Measurements from ENCODE around the gene LCLAT1.

- no peak for TF ChIP-seq EZH2 (IDR thresholded peaks at IDR 0.05)
- TF ChIP-seq POLR2AphosphoS5 (IDR thresholded peaks at IDR 0.05; ENCODE audit: borderline replicate concordance, low read depth, low read length) = no peak
- no peak for TF ChIP-seq FOXP2 (optimal IDR thresholded peaks at IDR 0.05; ENCODE audit: control extremely low read depth, extremely low read length, insufficient read depth)
Measured at GRCh38 chr2:30636311-30636710, 189.3 kb downstream of the LCLAT1 start.

All from SK-N-MC (cell line).